ENCODE data around the gene MARCHF10. TPM values are rescaled to one million over a fixed set of nuclear protein-coding genes. Genes with fewer than 3 reads are reported as not detected.

MARCHF10 gene
- total RNA-seq, result 0.25 TPM

DNA sequence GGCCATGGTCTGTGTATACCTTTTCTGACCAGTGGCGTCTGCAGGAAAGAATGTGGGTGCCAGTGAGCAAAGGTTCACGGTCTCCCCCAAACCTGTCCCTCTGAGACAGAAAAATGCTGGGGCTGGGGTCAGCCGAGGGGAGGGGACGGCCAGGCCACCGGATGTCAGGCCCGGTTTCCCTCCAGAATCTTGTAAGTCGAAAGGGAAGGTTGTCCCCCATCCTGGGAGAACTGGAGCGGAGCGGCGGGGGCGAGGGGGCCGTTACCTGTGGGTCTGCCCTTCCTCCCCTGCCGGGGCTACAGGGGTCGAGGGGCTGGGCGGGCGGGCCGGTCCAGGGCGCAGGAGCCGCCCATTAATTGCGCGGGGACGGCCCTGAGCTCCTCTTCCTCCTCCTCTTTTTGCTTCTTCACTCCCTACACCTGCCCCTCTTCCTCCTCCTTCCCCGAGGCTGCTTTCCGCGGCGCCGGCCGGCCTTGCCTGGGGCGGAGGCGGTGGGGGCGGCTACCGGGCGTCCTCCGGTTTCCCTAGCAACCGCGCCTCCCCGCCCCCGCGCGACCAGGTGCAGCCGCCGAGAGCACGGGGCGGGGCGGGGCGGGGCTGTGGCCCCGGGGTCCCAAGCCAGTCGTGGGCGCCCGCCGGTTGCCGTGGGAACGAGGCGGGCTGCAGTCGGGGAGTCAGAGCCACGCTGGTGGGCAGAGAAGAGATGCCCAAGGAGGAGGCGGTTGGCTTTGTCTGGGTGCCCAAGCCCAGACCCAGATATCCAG, at the start of gene MARCHF10:
Gene MARCHF10, minus strand, starts transcription at position 503 of the 764 bp plus-strand sequence. CDS start 6,579 bp downstream, outside the sequence.
- no peak for TF ChIP-seq POLR2A (IDR thresholded peaks at IDR 0.05)
- no peak for TF ChIP-seq CTCF (IDR thresholded peaks at IDR 0.05)
- TF ChIP-seq POLR2AphosphoS5 (IDR thresholded peaks at IDR 0.05; ENCODE audit: insufficient read depth in 1 of 2, low read depth in 1 of 2), result no peak
- no peak within 1 kb of the TSS for H3K27ac ChIP-seq
- no peaks in the 10 kb centered on the region for H3K27me3 ChIP-seq
- H3K9me3 ChIP-seq, result no peaks in the 10 kb centered on the region
- peaks cover 8% of the 10 kb centered on the region for H3K4me1 ChIP-seq
- no peak for DNase-seq (ENCODE audit: extremely low spot score in 2 of 2)
- intact Hi-C loops (cut with DNase I), result no loop called here
- no peaks in the 10 kb centered on the region for H3K36me3 ChIP-seq
- peak within 1 kb of the TSS in 1 of 2 donors; percentile 31 for H3K4me3 ChIP-seq

DNA sequence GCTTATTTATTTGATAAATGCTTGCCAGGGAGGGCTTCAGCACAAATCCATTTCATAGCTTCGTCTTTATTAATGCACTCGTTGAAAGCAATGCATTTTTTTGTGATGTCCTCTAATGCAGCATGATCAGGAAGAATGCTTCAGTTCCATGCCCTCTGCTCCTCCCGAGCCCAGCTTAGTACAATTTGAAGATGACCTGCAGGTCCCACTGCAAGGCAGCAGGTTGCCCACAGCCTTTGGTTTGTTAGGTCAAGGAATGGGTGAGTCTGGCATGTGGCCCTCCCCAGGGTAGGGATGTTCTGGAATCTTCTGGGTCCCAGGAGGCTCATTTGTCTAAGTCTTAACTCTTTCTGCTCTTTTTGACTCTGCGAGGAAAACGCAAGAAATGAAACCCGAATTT, 49.4 kb upstream of the MARCHF10 start:
- no peak overlapping the region for H3K27ac ChIP-seq
- H3K4me1 ChIP-seq, result no peaks in the 10 kb centered on the region
- H3K4me3 ChIP-seq, result no peak overlapping the region
- DNase-seq (ENCODE audit: extremely low spot score in 2 of 2), result peak in 1 of 2 donors; percentile 61
- TF ChIP-seq POLR2AphosphoS5 (IDR thresholded peaks at IDR 0.05; ENCODE audit: insufficient read depth in 1 of 2, low read depth in 1 of 2) (no peak), POLR2A (IDR thresholded peaks at IDR 0.05) (no peak), CTCF (IDR thresholded peaks at IDR 0.05) (no peak)
- intact Hi-C loops (cut with DNase I), result no loop called here
- no peaks in the 10 kb centered on the region for H3K9me3 ChIP-seq
- H3K27me3 ChIP-seq, result no peaks in the 10 kb centered on the region
- no peaks in the 10 kb centered on the region for H3K36me3 ChIP-seq

DNA sequence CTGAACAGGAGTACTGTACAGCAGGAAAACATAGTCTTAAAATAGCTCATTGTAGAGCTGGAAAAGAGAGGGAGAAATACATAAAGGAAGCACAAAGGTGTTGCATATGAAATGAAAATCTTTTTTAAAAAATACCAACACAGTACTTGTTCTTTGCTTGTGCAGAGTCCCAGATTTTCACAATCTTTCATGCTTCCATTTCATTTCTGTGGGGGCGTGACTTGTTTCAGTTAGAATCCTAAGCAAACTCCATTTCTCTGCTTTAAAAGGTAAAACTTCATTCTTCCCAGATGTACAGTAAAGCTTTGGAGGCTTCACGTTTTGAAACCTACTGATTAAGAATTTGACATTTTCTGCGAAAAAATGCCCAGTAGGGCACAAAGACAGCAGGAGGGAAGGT, 48.5 kb upstream of the MARCHF10 start:
- Histone ChIP-seq H3K4me3 (no peak overlapping the region), H3K36me3 (no peaks in the 10 kb centered on the region), H3K4me1 (no peaks in the 10 kb centered on the region), H3K27me3 (no peaks in the 10 kb centered on the region), H3K9me3 (no peaks in the 10 kb centered on the region), H3K27ac (no peak overlapping the region)
- intact Hi-C loops (cut with DNase I), result no loop called here
- DNase-seq (ENCODE audit: extremely low spot score in 2 of 2), result no peak
- no peak for TF ChIP-seq POLR2A (IDR thresholded peaks at IDR 0.05)
- TF ChIP-seq POLR2AphosphoS5 (IDR thresholded peaks at IDR 0.05; ENCODE audit: insufficient read depth in 1 of 2, low read depth in 1 of 2), result no peak
- TF ChIP-seq CTCF (IDR thresholded peaks at IDR 0.05), result no peak

GRCh38 chr17:62855156-62855555, 47.0 kb upstream of the MARCHF10 start:
- H3K36me3 ChIP-seq, result no peaks in the 10 kb centered on the region
- H3K27ac ChIP-seq, result no peak overlapping the region
- no peaks in the 10 kb centered on the region for H3K27me3 ChIP-seq
- H3K4me3 ChIP-seq, result no peak overlapping the region
- TF ChIP-seq CTCF (IDR thresholded peaks at IDR 0.05) (no peak), POLR2A (IDR thresholded peaks at IDR 0.05) (no peak), POLR2AphosphoS5 (IDR thresholded peaks at IDR 0.05; ENCODE audit: insufficient read depth in 1 of 2, low read depth in 1 of 2) (no peak)
- peak in 1 of 2 donors; percentile 58 for DNase-seq (ENCODE audit: extremely low spot score in 2 of 2)
- H3K4me1 ChIP-seq, result no peaks in the 10 kb centered on the region
- intact Hi-C loops (cut with DNase I), result no loop called here
- no peaks in the 10 kb centered on the region for H3K9me3 ChIP-seq

DNA sequence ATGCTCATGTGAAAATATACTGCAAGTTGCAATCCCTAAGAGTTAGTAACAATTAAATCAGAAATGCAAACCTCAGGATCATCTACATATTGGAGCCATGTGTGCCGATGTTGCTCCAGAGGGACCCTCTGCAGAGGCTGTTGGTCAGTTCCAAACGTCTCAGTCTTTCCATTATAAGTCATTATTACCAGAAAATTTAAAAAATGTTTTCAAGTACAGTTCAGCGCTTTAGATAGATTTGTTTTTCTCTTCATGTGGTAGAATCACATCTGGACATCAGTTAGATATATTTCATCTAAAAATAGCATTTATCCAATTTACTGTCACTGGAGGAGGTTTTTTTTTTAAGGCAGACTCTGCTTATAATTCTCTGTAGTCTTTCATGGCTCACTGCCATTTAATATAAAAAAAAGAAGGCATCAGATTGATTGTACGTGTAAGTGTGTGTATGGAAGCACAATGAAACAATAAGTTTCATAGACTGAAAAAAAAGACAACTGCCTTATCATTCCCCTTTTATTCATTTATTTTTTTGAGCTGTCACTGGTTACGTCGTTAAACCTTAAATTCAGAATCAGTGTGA, 46.1 kb upstream of the MARCHF10 start:
- no peaks in the 10 kb centered on the region for H3K27me3 ChIP-seq
- no peak for DNase-seq (ENCODE audit: extremely low spot score in 2 of 2)
- intact Hi-C loops (cut with DNase I), result no loop called here
- H3K9me3 ChIP-seq, result no peaks in the 10 kb centered on the region
- no peak overlapping the region for H3K27ac ChIP-seq
- no peaks in the 10 kb centered on the region for H3K4me1 ChIP-seq
- TF ChIP-seq CTCF (IDR thresholded peaks at IDR 0.05) (no peak), POLR2A (IDR thresholded peaks at IDR 0.05) (no peak), POLR2AphosphoS5 (IDR thresholded peaks at IDR 0.05; ENCODE audit: insufficient read depth in 1 of 2, low read depth in 1 of 2) (no peak)
- H3K4me3 ChIP-seq, result no peak overlapping the region
- H3K36me3 ChIP-seq, result no peaks in the 10 kb centered on the region

Measured in vagina (tissue), 2 donors.